Measurements from ENCODE around the gene COL27A1.

COL27A1 gene

DNA sequence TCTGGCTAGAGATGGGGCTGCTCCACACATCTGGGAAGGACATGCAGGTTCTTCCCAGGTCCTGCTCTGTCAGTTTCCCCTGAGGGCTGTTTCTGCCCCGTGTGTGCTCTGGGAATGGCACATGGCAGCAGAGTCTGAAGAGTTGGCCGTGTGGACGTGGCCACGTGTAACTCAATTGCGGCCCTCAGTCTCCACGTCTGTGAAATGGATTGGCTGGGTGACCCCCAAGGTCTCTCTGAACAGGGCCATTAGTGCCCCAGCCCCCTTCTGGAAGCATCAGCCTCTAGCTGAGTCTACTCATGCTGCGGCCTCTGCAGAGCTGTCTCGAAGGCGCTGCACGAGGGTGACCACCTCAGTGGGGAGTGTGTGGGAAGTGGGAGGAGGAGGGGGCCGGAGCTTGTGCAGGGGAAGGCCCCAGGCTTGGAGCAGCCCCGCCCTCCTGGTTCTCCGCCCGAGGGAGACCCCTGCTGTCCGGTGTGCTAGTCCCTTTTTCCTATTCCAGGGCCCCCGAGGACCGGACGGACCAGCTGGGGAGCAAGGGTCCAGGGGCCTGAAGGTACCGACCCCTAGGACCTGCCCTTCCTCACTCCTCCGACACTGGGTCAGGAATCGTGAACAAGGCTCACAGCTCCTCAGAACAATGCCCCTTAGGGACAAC is 108.6 kb downstream of the COL27A1 start:
- Histone ChIP-seq H3K79me1 (ENCODE audit: low read length) (no peaks in the 10 kb centered on the region), H2BK5ac (ENCODE audit: low read length) (no peak overlapping the region), H3K27ac (ENCODE audit: low read depth, low read length) (no peak overlapping the region), H3K36me3 (ENCODE audit: control insufficient read depth, insufficient read depth, low read length) (no peaks in the 10 kb centered on the region), H3K56ac (ENCODE audit: low read length) (no peak overlapping the region), H2BK15ac (replicated peaks; ENCODE audit: low read depth) (no peak overlapping the region), H4K8ac (ENCODE audit: low read depth, low read length) (no peak overlapping the region), H4K5ac (ENCODE audit: low read length) (no peak overlapping the region), H3K79me2 (ENCODE audit: control insufficient read depth, insufficient read depth, low read length) (no peaks in the 10 kb centered on the region), H3K18ac (ENCODE audit: low read length) (no peak overlapping the region), H3K27me3 (ENCODE audit: insufficient read depth, low read length, poor library complexity) (no peaks in the 10 kb centered on the region), H3K4ac (ENCODE audit: low read depth, low read length) (no peak overlapping the region), H2BK120ac (ENCODE audit: low read depth, low read length) (no peak overlapping the region), H3K4me1 (ENCODE audit: control insufficient read depth, low read depth, low read length) (no peaks in the 10 kb centered on the region), H3K4me2 (ENCODE audit: low read length) (no peak overlapping the region), H3K4me3 (ENCODE audit: low read length) (no peak overlapping the region), H3K23ac (ENCODE audit: low read length) (no peak overlapping the region), H2AK5ac (ENCODE audit: low read length) (no peak overlapping the region), H3K9ac (ENCODE audit: low read length) (no peak overlapping the region)
- DNase-seq = peak; percentile 47
- WGBS (ENCODE audit: extremely low coverage, insufficient coverage, low lambda C conversion rate) = no CpG with 5 or more reads among the region's 21 CpGs

DNA sequence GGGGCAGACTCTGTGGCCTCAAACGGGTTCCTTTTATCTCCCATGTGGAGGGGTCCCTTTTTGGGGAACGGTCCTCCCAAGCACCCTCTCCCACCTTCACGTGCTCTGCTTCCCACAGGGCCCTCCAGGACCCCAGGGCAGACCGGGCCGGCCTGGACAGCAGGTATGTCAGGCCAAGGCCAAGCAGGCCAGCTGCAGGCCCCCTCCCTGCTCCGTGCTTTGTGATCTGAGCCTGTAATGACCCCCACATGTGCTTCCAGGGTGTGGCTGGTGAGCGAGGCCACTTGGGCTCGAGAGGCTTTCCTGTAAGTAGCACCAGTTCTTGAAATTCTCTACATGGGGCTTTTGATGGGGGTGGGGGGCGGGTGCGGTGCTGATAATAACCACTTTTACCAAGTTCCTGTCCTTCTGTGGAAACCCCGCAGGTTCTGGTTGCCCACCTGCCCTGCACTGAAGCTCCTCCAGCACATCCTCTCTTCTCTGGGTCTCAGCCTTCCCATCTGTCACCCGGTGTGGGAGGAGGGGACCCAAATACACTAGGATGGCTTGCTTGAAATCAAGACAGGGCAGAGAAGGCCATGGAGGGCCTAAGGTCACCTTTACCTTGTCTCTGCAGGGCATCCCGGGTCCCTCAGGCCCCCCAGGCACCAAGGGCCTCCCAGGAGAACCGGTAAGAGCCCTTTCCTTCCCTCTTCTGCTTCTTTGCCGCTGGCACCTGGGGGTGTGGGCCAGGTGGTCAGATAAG is 109.6 kb downstream of the COL27A1 start:
- Histone ChIP-seq H3K18ac (ENCODE audit: low read length) (no peak overlapping the region), H3K79me1 (ENCODE audit: low read length) (no peaks in the 10 kb centered on the region), H3K56ac (ENCODE audit: low read length) (no peak overlapping the region), H4K5ac (ENCODE audit: low read length) (no peak overlapping the region), H3K36me3 (ENCODE audit: control insufficient read depth, insufficient read depth, low read length) (no peaks in the 10 kb centered on the region), H3K79me2 (ENCODE audit: control insufficient read depth, insufficient read depth, low read length) (no peaks in the 10 kb centered on the region), H3K4me2 (ENCODE audit: low read length) (no peak overlapping the region), H2BK15ac (replicated peaks; ENCODE audit: low read depth) (no peak overlapping the region), H2BK120ac (ENCODE audit: low read depth, low read length) (no peak overlapping the region), H3K4ac (ENCODE audit: low read depth, low read length) (no peak overlapping the region), H3K27me3 (ENCODE audit: insufficient read depth, low read length, poor library complexity) (no peaks in the 10 kb centered on the region), H4K8ac (ENCODE audit: low read depth, low read length) (no peak overlapping the region), H3K23ac (ENCODE audit: low read length) (no peak overlapping the region), H2BK5ac (ENCODE audit: low read length) (no peak overlapping the region), H3K4me1 (ENCODE audit: control insufficient read depth, low read depth, low read length) (no peaks in the 10 kb centered on the region), H3K27ac (ENCODE audit: low read depth, low read length) (no peak overlapping the region), H3K9ac (ENCODE audit: low read length) (no peak overlapping the region), H3K4me3 (ENCODE audit: low read length) (no peak overlapping the region), H2AK5ac (ENCODE audit: low read length) (no peak overlapping the region)
- no peak for DNase-seq
- WGBS (ENCODE audit: extremely low coverage, insufficient coverage, low lambda C conversion rate) = no CpG with 5 or more reads among the region's 15 CpGs

DNA sequence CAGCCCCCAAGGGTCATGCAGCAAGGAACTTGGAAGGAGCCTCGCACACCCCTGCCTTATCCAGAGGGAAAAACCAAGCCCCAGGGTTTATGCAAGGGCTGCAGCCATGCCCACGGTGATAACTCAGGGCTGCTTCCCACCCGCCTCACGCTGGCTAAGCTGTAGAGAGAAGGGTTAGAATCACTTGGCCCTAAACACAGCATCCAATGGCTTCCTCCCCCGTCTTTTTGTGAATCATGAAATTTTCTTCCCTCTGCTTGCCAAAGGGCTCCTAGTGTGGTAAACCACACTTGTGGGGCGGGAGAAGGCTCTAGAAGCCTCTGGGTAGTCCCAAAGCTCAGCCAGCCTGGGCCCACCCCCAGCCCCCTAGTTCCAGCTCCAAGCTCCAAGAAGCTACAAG is 111.6 kb downstream of the COL27A1 start:
- no peak overlapping the region for H3K4me2 ChIP-seq (ENCODE audit: low read length)
- no peak overlapping the region for H2AK5ac ChIP-seq (ENCODE audit: low read length)
- no peak overlapping the region for H3K27ac ChIP-seq (ENCODE audit: low read depth, low read length)
- H3K56ac ChIP-seq (ENCODE audit: low read length) = no peak overlapping the region
- no peak overlapping the region for H4K5ac ChIP-seq (ENCODE audit: low read length)
- H3K36me3 ChIP-seq (ENCODE audit: control insufficient read depth, insufficient read depth, low read length) = no peaks in the 10 kb centered on the region
- no peak overlapping the region for H3K4ac ChIP-seq (ENCODE audit: low read depth, low read length)
- no peak overlapping the region for H3K18ac ChIP-seq (ENCODE audit: low read length)
- no peak overlapping the region for H2BK120ac ChIP-seq (ENCODE audit: low read depth, low read length)
- no peaks in the 10 kb centered on the region for H3K79me1 ChIP-seq (ENCODE audit: low read length)
- no peaks in the 10 kb centered on the region for H3K79me2 ChIP-seq (ENCODE audit: control insufficient read depth, insufficient read depth, low read length)
- H3K4me1 ChIP-seq (ENCODE audit: control insufficient read depth, low read depth, low read length) = no peaks in the 10 kb centered on the region
- H3K23ac ChIP-seq (ENCODE audit: low read length) = no peak overlapping the region
- no CpG with 5 or more reads among the region's 6 CpGs for WGBS (ENCODE audit: extremely low coverage, insufficient coverage, low lambda C conversion rate)
- H3K27me3 ChIP-seq (ENCODE audit: insufficient read depth, low read length, poor library complexity) = no peaks in the 10 kb centered on the region
- no peak overlapping the region for H2BK15ac ChIP-seq (replicated peaks; ENCODE audit: low read depth)
- H3K9ac ChIP-seq (ENCODE audit: low read length) = no peak overlapping the region
- no peak for DNase-seq
- no peak overlapping the region for H3K4me3 ChIP-seq (ENCODE audit: low read length)
- H2BK5ac ChIP-seq (ENCODE audit: low read length) = no peak overlapping the region
- no peak overlapping the region for H4K8ac ChIP-seq (ENCODE audit: low read depth, low read length)

DNA sequence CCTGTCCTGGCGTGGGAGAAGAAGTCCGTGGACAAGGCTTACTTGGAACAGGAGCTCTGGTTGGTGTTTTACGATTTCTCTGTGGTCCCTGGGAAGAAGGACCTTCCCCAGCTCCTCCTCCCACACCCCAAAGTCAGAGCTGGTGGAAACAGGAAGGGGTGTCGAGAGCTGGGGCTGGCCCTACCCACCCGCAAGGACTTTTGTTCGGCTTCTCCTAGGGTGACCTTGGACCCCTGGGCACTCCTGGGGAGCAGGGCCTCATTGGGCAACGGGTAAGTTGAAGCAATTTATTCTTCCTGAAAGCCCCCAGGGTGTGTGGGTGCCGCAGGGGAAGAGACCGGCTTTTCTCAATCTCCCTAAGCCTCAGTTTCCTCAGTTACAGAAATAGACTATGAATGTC is 113.7 kb downstream of the COL27A1 start:
- Histone ChIP-seq H4K8ac (ENCODE audit: low read depth, low read length) (no peak overlapping the region), H2BK15ac (replicated peaks; ENCODE audit: low read depth) (no peak overlapping the region), H3K79me2 (ENCODE audit: control insufficient read depth, insufficient read depth, low read length) (no peaks in the 10 kb centered on the region), H2BK120ac (ENCODE audit: low read depth, low read length) (no peak overlapping the region), H3K4me3 (ENCODE audit: low read length) (no peak overlapping the region), H2BK5ac (ENCODE audit: low read length) (no peak overlapping the region), H3K79me1 (ENCODE audit: low read length) (no peaks in the 10 kb centered on the region), H3K36me3 (ENCODE audit: control insufficient read depth, insufficient read depth, low read length) (no peaks in the 10 kb centered on the region), H3K23ac (ENCODE audit: low read length) (no peak overlapping the region), H2AK5ac (ENCODE audit: low read length) (no peak overlapping the region), H3K4me2 (ENCODE audit: low read length) (no peak overlapping the region), H3K56ac (ENCODE audit: low read length) (no peak overlapping the region), H3K27me3 (ENCODE audit: insufficient read depth, low read length, poor library complexity) (no peaks in the 10 kb centered on the region), H3K4me1 (ENCODE audit: control insufficient read depth, low read depth, low read length) (no peaks in the 10 kb centered on the region), H3K4ac (ENCODE audit: low read depth, low read length) (no peak overlapping the region), H3K18ac (ENCODE audit: low read length) (no peak overlapping the region), H4K5ac (ENCODE audit: low read length) (no peak overlapping the region), H3K9ac (ENCODE audit: low read length) (no peak overlapping the region), H3K27ac (ENCODE audit: low read depth, low read length) (no peak overlapping the region)
- WGBS (ENCODE audit: extremely low coverage, insufficient coverage, low lambda C conversion rate) = no CpG with 5 or more reads among the region's 9 CpGs
- DNase-seq = no peak

DNA sequence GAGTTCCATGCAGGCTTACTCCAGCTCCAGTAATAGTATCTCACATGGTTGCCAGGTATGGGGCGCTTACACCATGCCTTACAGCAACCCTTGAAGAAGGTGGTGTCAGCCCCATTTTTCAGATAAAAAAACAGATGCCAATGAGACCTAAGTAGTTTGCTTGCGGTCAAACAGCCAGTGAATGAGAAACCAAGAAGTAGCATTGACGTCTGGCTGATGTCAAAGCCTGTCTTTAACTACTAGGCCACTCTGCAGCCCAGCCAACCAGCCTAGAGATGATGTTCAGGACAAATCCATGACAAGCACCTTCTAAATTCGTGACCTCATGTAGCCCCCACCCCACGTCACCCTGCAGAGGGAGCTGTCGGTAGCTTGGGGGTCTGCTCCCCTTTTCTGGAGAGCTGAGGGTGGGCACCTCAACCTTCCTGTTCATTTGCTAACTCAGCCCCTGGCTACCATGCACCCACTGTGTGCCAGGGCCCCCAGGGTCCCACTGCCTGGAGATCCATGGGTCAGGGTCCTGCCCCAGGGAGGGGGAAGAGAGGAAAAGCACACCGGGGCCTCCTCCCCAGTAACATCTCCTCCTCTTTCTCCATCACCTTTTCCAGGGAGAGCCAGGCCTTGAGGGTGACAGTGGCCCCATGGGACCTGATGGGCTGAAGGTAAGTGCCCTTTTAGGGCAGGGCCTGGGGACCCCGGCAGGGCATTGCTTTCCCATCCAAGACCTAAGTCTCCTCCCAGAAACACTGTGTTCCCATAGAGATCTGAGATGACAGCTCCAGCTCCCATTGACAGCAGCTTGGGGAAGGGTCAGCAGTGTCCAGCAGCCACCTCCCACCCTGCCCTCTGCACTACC is 115.0 kb downstream of the COL27A1 start:
- WGBS (ENCODE audit: extremely low coverage, insufficient coverage, low lambda C conversion rate) = no CpG with 5 or more reads among the region's 8 CpGs
- no peak overlapping the region for H3K23ac ChIP-seq (ENCODE audit: low read length)
- no peaks in the 10 kb centered on the region for H3K36me3 ChIP-seq (ENCODE audit: control insufficient read depth, insufficient read depth, low read length)
- no peaks in the 10 kb centered on the region for H3K4me1 ChIP-seq (ENCODE audit: control insufficient read depth, low read depth, low read length)
- no peak overlapping the region for H2AK5ac ChIP-seq (ENCODE audit: low read length)
- H3K9ac ChIP-seq (ENCODE audit: low read length) = no peak overlapping the region
- no peaks in the 10 kb centered on the region for H3K79me2 ChIP-seq (ENCODE audit: control insufficient read depth, insufficient read depth, low read length)
- no peak for DNase-seq
- H2BK120ac ChIP-seq (ENCODE audit: low read depth, low read length) = no peak overlapping the region
- no peak overlapping the region for H3K56ac ChIP-seq (ENCODE audit: low read length)
- H3K18ac ChIP-seq (ENCODE audit: low read length) = no peak overlapping the region
- no peak overlapping the region for H3K4me3 ChIP-seq (ENCODE audit: low read length)
- H2BK5ac ChIP-seq (ENCODE audit: low read length) = no peak overlapping the region
- no peak overlapping the region for H3K4ac ChIP-seq (ENCODE audit: low read depth, low read length)
- H3K4me2 ChIP-seq (ENCODE audit: low read length) = no peak overlapping the region
- no peak overlapping the region for H3K27ac ChIP-seq (ENCODE audit: low read depth, low read length)
- no peak overlapping the region for H4K8ac ChIP-seq (ENCODE audit: low read depth, low read length)
- H3K27me3 ChIP-seq (ENCODE audit: insufficient read depth, low read length, poor library complexity) = no peaks in the 10 kb centered on the region
- no peak overlapping the region for H4K5ac ChIP-seq (ENCODE audit: low read length)
- no peaks in the 10 kb centered on the region for H3K79me1 ChIP-seq (ENCODE audit: low read length)
- H2BK15ac ChIP-seq (replicated peaks; ENCODE audit: low read depth) = no peak overlapping the region
